ENCODE data around the gene MFRP. TPM values are rescaled to one million over a fixed set of nuclear protein-coding genes. Genes with fewer than 3 reads are reported as not detected.

The MFRP gene
- polyA plus RNA-seq, 1 experiment, result not detected

GRCh38 chr11:119298726-119299125 is 47.8 kb downstream of the MFRP start:
- CTCF ChIA-PET, result interaction anchor here (0.6 kb wide), 1 partner anchor 261 kb away, joined by 3 read pairs; no protein-coding TSS in a partner anchor
- no peak overlapping the region for H3K27ac ChIP-seq (ENCODE audit: low read depth, low read length)
- no peaks in the 10 kb centered on the region for H3K27me3 ChIP-seq (ENCODE audit: control insufficient read depth, insufficient read depth, low read length)
- POLR2A ChIA-PET, result no interaction called here
- no peak overlapping the region for H3K4me3 ChIP-seq (ENCODE audit: low read depth, low read length)
- DNase-seq (ENCODE audit: low read depth, low spot score), result no peak
- H3K9me3 ChIP-seq (ENCODE audit: control insufficient read depth, insufficient read depth, low read length), result no peaks in the 10 kb centered on the region
- TF ChIP-seq, protein P1, sequence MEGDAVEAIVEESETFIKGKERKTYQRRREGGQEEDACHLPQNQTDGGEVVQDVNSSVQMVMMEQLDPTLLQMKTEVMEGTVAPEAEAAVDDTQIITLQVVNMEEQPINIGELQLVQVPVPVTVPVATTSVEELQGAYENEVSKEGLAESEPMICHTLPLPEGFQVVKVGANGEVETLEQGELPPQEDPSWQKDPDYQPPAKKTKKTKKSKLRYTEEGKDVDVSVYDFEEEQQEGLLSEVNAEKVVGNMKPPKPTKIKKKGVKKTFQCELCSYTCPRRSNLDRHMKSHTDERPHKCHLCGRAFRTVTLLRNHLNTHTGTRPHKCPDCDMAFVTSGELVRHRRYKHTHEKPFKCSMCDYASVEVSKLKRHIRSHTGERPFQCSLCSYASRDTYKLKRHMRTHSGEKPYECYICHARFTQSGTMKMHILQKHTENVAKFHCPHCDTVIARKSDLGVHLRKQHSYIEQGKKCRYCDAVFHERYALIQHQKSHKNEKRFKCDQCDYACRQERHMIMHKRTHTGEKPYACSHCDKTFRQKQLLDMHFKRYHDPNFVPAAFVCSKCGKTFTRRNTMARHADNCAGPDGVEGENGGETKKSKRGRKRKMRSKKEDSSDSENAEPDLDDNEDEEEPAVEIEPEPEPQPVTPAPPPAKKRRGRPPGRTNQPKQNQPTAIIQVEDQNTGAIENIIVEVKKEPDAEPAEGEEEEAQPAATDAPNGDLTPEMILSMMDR (IDR thresholded peaks at IDR 0.05; ENCODE audit: low read depth, low read length), result no peak

DNA sequence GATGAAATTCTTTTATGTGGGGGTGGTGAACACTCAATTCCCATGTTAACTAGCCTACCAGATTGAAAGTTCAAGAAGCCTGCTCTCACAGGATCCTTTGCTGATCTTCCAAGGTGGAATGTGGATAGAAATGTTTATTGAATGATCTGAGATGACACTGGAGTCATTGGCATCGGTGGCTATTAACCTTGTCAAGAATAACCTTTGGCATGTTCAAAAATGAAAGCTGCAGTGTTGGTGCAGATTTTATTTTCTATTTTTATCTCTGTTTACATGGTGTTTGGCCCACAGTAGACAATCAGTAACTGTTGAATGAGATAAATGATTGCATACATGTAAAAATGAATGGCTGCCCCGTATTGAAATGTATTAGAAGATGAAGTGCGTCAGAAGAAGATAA is 48.6 kb downstream of the MFRP start:
- ChIA-PET CTCF (interaction anchor here (0.8 to 1.3 kb wide), 5 partner anchors 14 to 198 kb away, joined by 3 to 9 read pairs (median 4); partner anchors contain the start of gene CBL), POLR2A (interaction anchor here (1.1 kb wide), 1 partner anchor 18 kb away, joined by 3 read pairs; no protein-coding TSS in a partner anchor)
- no peak for DNase-seq (ENCODE audit: low read depth, low spot score)
- Histone ChIP-seq H3K27ac (ENCODE audit: low read depth, low read length) (no peak overlapping the region), H3K9me3 (ENCODE audit: control insufficient read depth, insufficient read depth, low read length) (no peaks in the 10 kb centered on the region), H3K27me3 (ENCODE audit: control insufficient read depth, insufficient read depth, low read length) (no peaks in the 10 kb centered on the region), H3K4me3 (ENCODE audit: low read depth, low read length) (no peak overlapping the region)
- TF ChIP-seq, protein P1 (IDR thresholded peaks at IDR 0.05; ENCODE audit: low read depth, low read length), result no peak

DNA sequence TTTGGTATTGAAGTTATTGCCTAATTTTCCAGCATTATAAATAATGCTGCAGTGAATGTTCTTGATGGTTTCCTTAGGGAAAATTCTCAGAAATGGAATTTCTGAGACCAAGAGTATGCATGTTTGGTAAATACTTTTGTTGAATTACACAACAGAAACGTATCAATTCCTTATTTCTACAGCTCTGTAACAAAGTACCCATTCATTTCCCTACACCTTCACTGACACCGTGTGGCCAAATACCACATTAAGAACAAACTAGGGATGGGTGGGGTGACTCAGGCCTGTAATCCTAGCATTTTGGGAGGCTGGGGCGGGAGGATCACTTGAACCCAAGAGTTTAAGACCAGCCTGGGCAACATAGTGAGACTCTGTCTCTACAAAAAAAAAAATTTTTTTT is 51.3 kb downstream of the MFRP start:
- POLR2A ChIA-PET, result no interaction called here
- Histone ChIP-seq H3K27me3 (ENCODE audit: control insufficient read depth, insufficient read depth, low read length) (no peaks in the 10 kb centered on the region), H3K9me3 (ENCODE audit: control insufficient read depth, insufficient read depth, low read length) (peaks cover 14% of the 10 kb centered on the region), H3K27ac (ENCODE audit: low read depth, low read length) (no peak overlapping the region), H3K4me3 (ENCODE audit: low read depth, low read length) (no peak overlapping the region)
- DNase-seq (ENCODE audit: low read depth, low spot score), result no peak
- CTCF ChIA-PET, result no interaction called here
- TF ChIP-seq, protein P1 (IDR thresholded peaks at IDR 0.05; ENCODE audit: low read depth, low read length), result no peak; the same call in 1 of the 2 replicates

DNA sequence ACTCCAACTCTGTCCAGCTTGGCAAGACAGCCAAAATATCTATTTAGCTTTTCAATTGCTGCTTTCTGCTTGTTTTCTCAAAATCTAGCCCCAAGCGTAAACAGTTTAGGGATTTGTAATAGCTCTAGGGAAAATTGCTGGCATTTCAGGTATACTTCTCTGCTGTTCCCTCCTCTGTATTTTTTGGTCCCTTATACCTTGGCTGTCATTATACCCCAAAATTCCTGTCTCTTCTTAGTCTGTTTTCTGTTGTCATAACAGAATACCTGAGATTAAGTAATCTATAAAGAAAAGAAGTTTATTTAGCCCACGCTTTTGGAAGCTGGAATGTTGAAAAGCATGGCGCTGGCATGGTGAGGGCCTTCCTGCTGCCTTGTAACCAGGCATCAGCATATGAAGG is 53.0 kb downstream of the MFRP start:
- TF ChIP-seq, protein P1 (IDR thresholded peaks at IDR 0.05; ENCODE audit: low read depth, low read length), result no peak
- peaks cover 18% of the 10 kb centered on the region for H3K9me3 ChIP-seq (ENCODE audit: control insufficient read depth, insufficient read depth, low read length)
- ChIA-PET POLR2A (no interaction called here), CTCF (interaction anchor here (0.6 to 1.7 kb wide), 3 partner anchors 9 to 87 kb away, joined by 3 to 5 read pairs (median 5); partner anchors contain the start of gene CBL)
- no peak for DNase-seq (ENCODE audit: low read depth, low spot score)
- H3K27me3 ChIP-seq (ENCODE audit: control insufficient read depth, insufficient read depth, low read length), result no peaks in the 10 kb centered on the region
- H3K27ac ChIP-seq (ENCODE audit: low read depth, low read length), result no peak overlapping the region
- H3K4me3 ChIP-seq (ENCODE audit: low read depth, low read length), result no peak overlapping the region

DNA sequence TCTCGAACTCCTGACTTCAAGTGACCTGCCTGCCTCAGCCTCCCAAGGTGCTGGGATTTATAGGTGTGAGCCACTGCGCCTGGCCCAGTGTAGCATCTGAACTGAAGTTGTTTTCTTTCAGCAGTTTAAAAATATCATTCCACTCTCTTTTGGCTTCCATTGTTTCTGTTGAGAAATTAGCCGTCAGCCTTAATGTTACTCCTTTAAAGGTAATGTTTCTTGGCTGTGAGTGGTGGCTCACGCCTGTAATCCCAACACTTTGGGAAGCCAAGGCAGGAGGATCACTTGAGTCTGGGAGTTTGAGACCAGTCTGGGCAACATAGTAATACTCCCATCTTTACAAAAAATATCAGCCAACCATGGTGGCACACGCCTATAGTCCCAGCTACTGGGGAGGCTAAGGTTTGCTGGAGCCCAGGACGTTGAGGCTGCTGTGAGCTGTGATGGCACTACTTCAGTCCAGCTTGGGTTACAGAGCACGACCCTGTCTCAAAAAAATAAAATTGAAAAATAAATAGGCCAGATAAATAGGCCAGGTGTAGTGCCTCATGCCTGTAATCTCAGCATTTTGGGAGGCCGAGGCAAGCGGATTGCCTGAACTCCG is 55.5 kb downstream of the MFRP start:
- ChIA-PET CTCF (interaction anchor here (1.4 kb wide), 1 partner anchor 85 kb away, joined by 7 read pairs; the partner anchor contains the start of gene CBL), POLR2A (no interaction called here)
- DNase-seq (ENCODE audit: low read depth, low spot score), result no peak
- TF ChIP-seq, protein P1 (IDR thresholded peaks at IDR 0.05; ENCODE audit: low read depth, low read length), result no peak
- no peak overlapping the region for H3K27ac ChIP-seq (ENCODE audit: low read depth, low read length)
- H3K4me3 ChIP-seq (ENCODE audit: low read depth, low read length), result no peak overlapping the region
- H3K27me3 ChIP-seq (ENCODE audit: control insufficient read depth, insufficient read depth, low read length), result no peaks in the 10 kb centered on the region
- H3K9me3 ChIP-seq (ENCODE audit: control insufficient read depth, insufficient read depth, low read length), result peaks cover 18% of the 10 kb centered on the region
